Testis (tissue), 2 donors: Measurements from ENCODE around the gene MYL6B.

Experiments used
- CTCF ChIP-seq, 3 experiments: fragments of 450-650 bp in 2 of 3; fragments of 200-600 bp in 1 of 3; sonication (generic) in 1 of 3; IDR thresholded peaks; one replicate each; pipeline ENCODE4 v1.5.1; 2016 to 2019; ENCODE audit warnings: antibody characterized with exemption in 3 of 3, mild to moderate bottlenecking in 2 of 3, moderate library complexity in 1 of 3
- POLR2A ChIP-seq: fragments of 450-650 bp; IDR thresholded peaks from one replicate; pipeline ENCODE4 v1.6.1; 2017; ENCODE audit warnings: antibody characterized with exemption, mild to moderate bottlenecking, moderate library complexity

GRCh38 chr12:56128670-56129205, 23.6 kb upstream of the MYL6B start:
- TF ChIP-seq POLR2A (no peak), CTCF (IDR thresholded peaks at IDR 0.05) (no peak)
